Psoas muscle (tissue), 8 donors: ENCODE data around the gene SYK. TPM values are rescaled to one million over a fixed set of nuclear protein-coding genes. Genes with fewer than 3 reads are reported as not detected.
"Not testable (repeated sequence)": the region's sequence is repeated elsewhere in the genome, so short reads cannot be mapped to it uniquely, and the experiment has no call there.

Experiments
- ATAC-seq, 4 donors: fragments of 200-7000 bp; cut with Tn5 transposase; one replicate each; pipeline ENCODE4 v1.9.1; 2020; ENCODE audit warnings: moderate library complexity in 3 of 4, mild to moderate bottlenecking in 2 of 4
- DNase-seq, 2 donors: peaks; one replicate each; pipeline ENCODE4 v3.0.0-alpha.2; 2020
- H3K27ac ChIP-seq: fragments of 200-600 bp; one replicate; pipeline ENCODE4 v1.8.0; 2022
- H3K27me3 ChIP-seq, 3 donors: fragments of 200-600 bp in 1 of 3; one replicate each; pipeline versions ENCODE4 v1.6.1 to v1.8.0; 2013 to 2022; ENCODE audit warnings: low read length in 2 of 3, mild to moderate bottlenecking in 2 of 3, moderate library complexity in 1 of 3; ENCODE audit not compliant: insufficient read depth in 3 of 3
- H3K36me3 ChIP-seq, 2 donors: fragments of 200-600 bp in 1 of 2; one replicate each; pipeline versions ENCODE4 v1.6.1 to v1.8.0; 2013 to 2022; ENCODE audit warnings: low read depth in 1 of 2, mild to moderate bottlenecking in 1 of 2, moderate library complexity in 1 of 2; ENCODE audit not compliant: insufficient read depth in 1 of 2
- H3K4me1 ChIP-seq: fragments of 200-600 bp; one replicate; pipeline ENCODE4 v1.8.0; 2022
- H3K4me3 ChIP-seq: fragments of 200-600 bp; one replicate; pipeline ENCODE4 v1.8.0; 2022; ENCODE audit warnings: mild to moderate bottlenecking
- H3K9me3 ChIP-seq: fragments of 200-600 bp; one replicate; pipeline ENCODE4 v1.8.0; 2022
- CTCF ChIP-seq: fragments of 200-600 bp; IDR thresholded peaks from one replicate; pipeline ENCODE4 v1.8.0; 2022; ENCODE audit warnings: antibody characterized with exemption
- WGBS, 3 donors: extraction: QIAGEN DNeasy Blood & Tissue Kit; methylation state at CpG; one replicate each; pipeline versions ENCODE4 v1.1.6 to v1.1.7; 2013; 5-methylcytosine and 5-hydroxymethylcytosine counted together
- intact Hi-C, 2 donors: fragments of 100-400 bp; cut with DNase I; formaldehyde crosslinking; loops; one replicate each; pipeline versions ENCODE4 v1.11.0 to v1.14.2; 2022
- polyA plus RNA-seq, 3 donors: library from polyadenylated mRNA; stranded (reverse); fragments of 200-250 nt; gene quantifications; one replicate each; pipeline ENCODE4 v1.2.3, GENCODE V29; 2013
- total RNA-seq, 4 donors: library from RNA; stranded (reverse); fragmentation: NEBNext Ultra II Directional in 2 of 4; extraction: Animal tissue kit (Norgen Biotek cat#: 25700) in 2 of 4; gene quantifications; one replicate each; pipeline versions ENCODE4 v1.2.1 to v1.2.4, GENCODE V29; 2021 to 2023
- donor health status: healthy with polysubstance abuse.
- donor health status: DM: no; HTN: no; CAD: no; lungs with moderate emphysema.
- donor health status: Bipolar disorder and iron deficiency.
- donor health status: healthy.
- donor health status: DM: yes; HTN: yes; CAD: no.
- donor health status: DM: no; HTN: no; CAD: no.
- donor health status: DM: no; HTN: no; CAD: no.
- donor health status: DM: yes; HTN: yes; CAD: no.

The SYK gene
- total and polyA plus RNA-seq, 7 donors = 0.40 to 2.8 (median 1.4) TPM

GRCh38 chr9:90818279-90818678 is 16.7 kb downstream of the SYK start:
- ATAC-seq = no peak
- Histone ChIP-seq H3K27me3 (no peaks in the 10 kb centered on the region), H3K27ac (no peak overlapping the region), H3K9me3 (no peaks in the 10 kb centered on the region), H3K4me3 (no peak overlapping the region), H3K4me1 (no peaks in the 10 kb centered on the region), H3K36me3 (no peaks in the 10 kb centered on the region)
- no peak for TF ChIP-seq CTCF
- no peak for DNase-seq
- WGBS, 3 donors = 60 to 71% (median 70%) methylated on average over 6 of the region's 6 CpGs
- intact Hi-C loops = no loop called here

GRCh38 chr9:90820406-90820805 is 18.8 kb downstream of the SYK start:
- H3K4me3 ChIP-seq = not testable (repeated sequence)
- 75 to 88% (median 88%) methylated on average over 4 of the region's 4 CpGs for WGBS, 3 donors

GRCh38 chr9:90821236-90821635 is 19.6 kb downstream of the SYK start:
- H3K4me1 ChIP-seq, H3K4me3 ChIP-seq, ATAC-seq, H3K36me3 ChIP-seq, intact Hi-C loops, DNase-seq, H3K27ac ChIP-seq, H3K9me3 ChIP-seq, H3K27me3 ChIP-seq: not testable (repeated sequence)
- WGBS, 3 donors = 64 to 83% (median 82%) methylated on average over 1 of the region's 1 CpG

More at GRCh38 chr9:90820406-90820805, 18.8 kb downstream of the SYK start:
- H3K9me3 ChIP-seq, DNase-seq, H3K27ac ChIP-seq, ATAC-seq, H3K4me1 ChIP-seq, intact Hi-C loops, H3K36me3 ChIP-seq, H3K27me3 ChIP-seq: not testable (repeated sequence)

- intact Hi-C loops = no loop called here
- Histone ChIP-seq H3K4me3 (no peak overlapping the region), H3K36me3 (no peaks in the 10 kb centered on the region), H3K27me3 (peaks cover 0 to 2% (median 0%) of the 10 kb centered on the region in 3 donors), H3K4me1 (no peaks in the 10 kb centered on the region), H3K27ac (no peak overlapping the region), H3K9me3 (no peaks in the 10 kb centered on the region)
- ATAC-seq (no peak), DNase-seq (no peak)
- no peak for TF ChIP-seq CTCF
- WGBS, 3 donors = 90 to 93% (median 93%) methylated on average over 5 of the region's 5 CpGs
Measured at GRCh38 chr9:90821697-90822096, 20.1 kb downstream of the SYK start.

GRCh38 chr9:90822866-90823265 is 21.2 kb downstream of the SYK start:
- TF ChIP-seq CTCF = no peak
- Histone ChIP-seq H3K4me3 (no peak overlapping the region), H3K4me1 (no peaks in the 10 kb centered on the region), H3K27ac (no peak overlapping the region), H3K27me3 (peaks cover 0 to 3% (median 0%) of the 10 kb centered on the region in 3 donors), H3K36me3 (no peaks in the 10 kb centered on the region), H3K9me3 (no peaks in the 10 kb centered on the region)
- DNase-seq (no peak), ATAC-seq (no peak)
- WGBS, 3 donors = 91 to 98% (median 95%) methylated on average over 2 of the region's 2 CpGs
- intact Hi-C loops = no loop called here

GRCh38 chr9:90825586-90825985 is 24.0 kb downstream of the SYK start:
- WGBS, 3 donors = 50 to 66% (median 62%) methylated on average over 1 of the region's 1 CpG
- intact Hi-C loops = no loop called here
- ATAC-seq = no peak

More at GRCh38 chr9:90825586-90825985, 24.0 kb downstream of the SYK start:
- Histone ChIP-seq H3K4me1 (no peaks in the 10 kb centered on the region), H3K9me3 (no peaks in the 10 kb centered on the region), H3K36me3 (no peaks in the 10 kb centered on the region), H3K4me3 (no peak overlapping the region), H3K27me3 (peaks cover 0 to 3% (median 0%) of the 10 kb centered on the region in 3 donors), H3K27ac (no peak overlapping the region)
- DNase-seq = no peak
- TF ChIP-seq CTCF = no peak
